Dendritic cell treated with granulocyte-macrophage colony-stimulating factor and Interleukin-4, amounts not matched to agents 40 ng/mL and 50 ng/mL, for 4 days (primary cell): ENCODE data around the gene CA10.

Source experiments
- H3K27ac Mint-ChIP-seq: one replicate; pipeline ENCODE4 v1.8.0; 2022; ENCODE audit warnings: mild to moderate bottlenecking, mixed read lengths
- H3K27me3 Mint-ChIP-seq: one replicate; pipeline ENCODE4 v1.8.0; 2022; ENCODE audit warnings: mild to moderate bottlenecking, mixed read lengths
- H3K36me3 Mint-ChIP-seq: one replicate; pipeline ENCODE4 v1.8.0; 2022; ENCODE audit warnings: low read depth, mixed read lengths
- H3K4me1 Mint-ChIP-seq: one replicate; pipeline ENCODE4 v1.8.0; 2022; ENCODE audit warnings: low read depth, mixed read lengths
- H3K4me3 Mint-ChIP-seq: one replicate; pipeline ENCODE4 v1.8.0; 2022; ENCODE audit warnings: mild to moderate bottlenecking, moderate library complexity, mixed read lengths
- H3K9me3 Mint-ChIP-seq: one replicate; pipeline ENCODE4 v1.8.0; 2022; ENCODE audit warnings: mixed read lengths
- intact Hi-C: fragments of 100-400 bp; cut with micrococcal nuclease; formaldehyde crosslinking; loops from one replicate; pipeline ENCODE4 v1.15.0; 2022

Gene CA10

DNA sequence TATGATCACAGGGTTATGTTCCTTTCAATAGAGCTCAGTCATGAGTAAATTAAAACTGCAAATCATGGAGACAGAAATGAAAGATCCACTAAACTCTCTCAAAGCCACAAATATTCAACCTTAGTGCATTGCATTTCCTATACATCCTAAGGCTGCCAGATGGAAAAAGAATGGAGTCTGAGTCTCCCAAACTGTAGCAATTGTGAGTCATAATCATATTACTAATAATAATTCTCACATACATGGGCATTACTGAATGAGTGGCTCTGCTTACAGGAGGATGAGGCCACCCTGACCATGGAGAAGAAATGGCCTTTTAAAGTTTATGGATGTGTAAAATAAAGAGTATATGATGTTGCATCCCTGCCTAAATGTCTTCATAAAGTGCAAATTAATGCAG is 3.2 kb downstream of the CA10 start:
- no peaks in the 10 kb centered on the region for H3K4me1 Mint-ChIP-seq
- no peaks in the 10 kb centered on the region for H3K9me3 Mint-ChIP-seq
- H3K27ac Mint-ChIP-seq, result no peak overlapping the region
- peaks cover 47% of the 10 kb centered on the region for H3K27me3 Mint-ChIP-seq
- no peaks in the 10 kb centered on the region for H3K36me3 Mint-ChIP-seq
- intact Hi-C loops, result no loop called here
- H3K4me3 Mint-ChIP-seq, result no peak overlapping the region

DNA sequence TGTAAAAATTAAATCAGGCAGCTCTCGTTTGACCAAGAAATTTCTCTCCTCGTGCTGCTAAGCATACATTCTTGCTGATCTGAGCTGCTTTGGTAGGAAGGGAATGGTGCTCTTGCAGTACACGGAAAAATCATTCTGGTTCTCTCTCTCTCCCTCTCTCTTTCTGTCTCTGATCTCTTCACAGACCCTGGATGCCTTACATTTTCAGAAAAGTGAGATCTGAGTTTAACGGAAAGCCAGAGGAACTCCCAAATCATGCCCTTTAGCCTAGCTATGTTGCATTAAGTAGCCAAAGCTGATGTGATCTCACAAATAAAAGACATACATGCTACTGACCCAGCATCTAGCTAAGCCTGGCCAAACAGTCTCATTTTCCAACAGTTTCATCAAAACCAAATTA is 4.0 kb downstream of the CA10 start:
- Mint-ChIP-seq H3K27me3 (peaks cover 38% of the 10 kb centered on the region), H3K4me1 (no peaks in the 10 kb centered on the region), H3K36me3 (no peaks in the 10 kb centered on the region), H3K4me3 (no peak overlapping the region), H3K27ac (no peak overlapping the region), H3K9me3 (no peaks in the 10 kb centered on the region)
- intact Hi-C loops, result no loop called here

DNA sequence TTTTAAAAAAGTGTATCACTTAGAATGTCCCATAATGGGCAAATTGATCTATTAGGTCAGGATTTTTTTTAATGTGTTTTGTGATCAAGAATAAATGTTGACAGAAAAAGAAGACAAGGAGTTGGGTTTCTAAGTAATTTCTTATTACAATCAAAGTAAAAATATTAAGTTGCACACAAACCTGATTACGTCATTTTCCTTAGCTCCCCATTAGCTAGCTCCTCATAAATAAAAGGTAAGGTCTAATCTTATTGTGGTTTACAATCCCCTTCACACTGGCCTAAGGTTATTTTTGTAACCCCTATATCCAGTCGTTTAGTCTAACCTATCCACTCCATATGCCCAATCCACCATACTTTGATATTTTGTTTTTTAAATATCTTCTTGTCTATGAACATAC is 7.6 kb downstream of the CA10 start:
- intact Hi-C loops, result no loop called here
- H3K4me1 Mint-ChIP-seq, result no peaks in the 10 kb centered on the region
- no peaks in the 10 kb centered on the region for H3K36me3 Mint-ChIP-seq
- no peak overlapping the region for H3K4me3 Mint-ChIP-seq
- no peaks in the 10 kb centered on the region for H3K9me3 Mint-ChIP-seq
- peaks cover 6% of the 10 kb centered on the region for H3K27me3 Mint-ChIP-seq
- H3K27ac Mint-ChIP-seq, result no peak overlapping the region

DNA sequence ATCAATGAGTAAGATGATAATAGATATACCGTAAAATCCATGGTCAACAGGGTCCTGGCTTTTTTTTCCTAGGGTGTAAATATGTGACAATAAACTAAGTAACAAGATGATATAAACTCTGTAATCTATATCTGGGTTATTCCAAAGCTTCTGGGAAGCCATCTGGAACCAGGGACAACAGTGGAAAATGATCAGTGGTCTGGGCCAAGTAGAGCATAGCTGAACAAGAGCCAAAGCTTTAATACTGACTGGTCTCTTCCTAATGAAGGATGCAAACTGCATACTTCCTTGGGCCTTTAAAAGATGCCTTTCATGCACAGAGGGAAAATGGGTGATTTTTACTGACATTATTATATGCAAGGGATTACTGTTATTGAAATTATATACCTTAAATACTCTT is 8.9 kb downstream of the CA10 start:
- intact Hi-C loops, result no loop called here
- Mint-ChIP-seq H3K4me3 (no peak overlapping the region), H3K36me3 (no peaks in the 10 kb centered on the region), H3K27me3 (peaks cover 3% of the 10 kb centered on the region), H3K4me1 (no peaks in the 10 kb centered on the region), H3K9me3 (no peaks in the 10 kb centered on the region), H3K27ac (no peak overlapping the region)

DNA sequence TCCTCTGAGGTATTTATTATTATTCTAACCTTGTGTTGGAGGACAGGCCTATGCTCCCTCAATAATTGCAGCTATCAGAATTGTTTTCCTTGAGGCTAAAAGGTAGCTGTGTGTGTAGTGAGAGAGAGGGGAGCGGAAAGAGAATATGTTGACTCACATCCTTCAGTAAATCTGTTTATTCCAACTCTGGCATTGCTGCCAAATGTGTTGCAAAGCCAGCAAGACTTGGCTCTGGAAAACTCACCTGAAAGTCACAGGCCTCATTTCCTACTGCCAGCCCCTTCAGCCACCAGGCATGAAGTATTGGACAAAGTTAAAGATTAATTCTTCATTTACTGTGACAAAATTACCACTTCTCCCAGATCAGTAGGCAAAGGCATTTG is 9.6 kb downstream of the CA10 start:
- Mint-ChIP-seq H3K4me1 (no peaks in the 10 kb centered on the region), H3K4me3 (no peak overlapping the region), H3K27ac (no peak overlapping the region), H3K27me3 (no peaks in the 10 kb centered on the region), H3K36me3 (no peaks in the 10 kb centered on the region), H3K9me3 (no peaks in the 10 kb centered on the region)
- intact Hi-C loops, result no loop called here

DNA sequence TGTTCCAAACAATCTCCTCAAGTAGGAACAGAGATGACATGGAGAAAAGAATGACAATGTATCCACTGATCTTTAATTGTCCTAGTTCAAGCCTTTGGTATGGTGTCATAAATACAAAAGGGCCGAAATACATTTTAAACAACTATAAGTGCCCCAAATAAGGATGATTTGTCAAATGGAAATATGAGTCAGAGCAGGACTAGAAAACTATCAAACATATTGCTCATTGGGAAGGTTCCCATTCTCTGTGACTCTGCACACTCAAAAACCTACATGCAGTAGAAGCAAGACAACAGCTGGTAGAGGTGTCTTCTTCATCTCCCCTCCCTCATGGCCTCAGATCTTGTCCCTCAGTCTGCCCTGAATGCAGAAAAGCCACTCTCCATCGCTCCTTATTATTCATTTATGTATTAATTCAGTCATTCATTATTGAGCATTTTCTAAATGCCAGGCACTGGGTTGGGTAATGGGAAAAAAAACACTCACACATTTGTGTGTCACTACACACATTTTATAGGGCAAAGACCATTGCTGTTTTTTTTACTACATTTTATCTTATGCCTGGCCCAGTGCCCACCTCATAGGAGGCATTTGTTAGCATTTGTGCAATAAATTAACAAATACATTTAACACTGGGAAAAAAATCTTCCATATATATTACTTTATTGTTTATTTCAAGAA is 10.1 kb downstream of the CA10 start:
- H3K4me3 Mint-ChIP-seq, result no peak overlapping the region
- H3K9me3 Mint-ChIP-seq, result no peaks in the 10 kb centered on the region
- H3K27me3 Mint-ChIP-seq, result no peaks in the 10 kb centered on the region
- intact Hi-C loops, result no loop called here
- no peaks in the 10 kb centered on the region for H3K36me3 Mint-ChIP-seq
- H3K27ac Mint-ChIP-seq, result no peak overlapping the region
- no peaks in the 10 kb centered on the region for H3K4me1 Mint-ChIP-seq

DNA sequence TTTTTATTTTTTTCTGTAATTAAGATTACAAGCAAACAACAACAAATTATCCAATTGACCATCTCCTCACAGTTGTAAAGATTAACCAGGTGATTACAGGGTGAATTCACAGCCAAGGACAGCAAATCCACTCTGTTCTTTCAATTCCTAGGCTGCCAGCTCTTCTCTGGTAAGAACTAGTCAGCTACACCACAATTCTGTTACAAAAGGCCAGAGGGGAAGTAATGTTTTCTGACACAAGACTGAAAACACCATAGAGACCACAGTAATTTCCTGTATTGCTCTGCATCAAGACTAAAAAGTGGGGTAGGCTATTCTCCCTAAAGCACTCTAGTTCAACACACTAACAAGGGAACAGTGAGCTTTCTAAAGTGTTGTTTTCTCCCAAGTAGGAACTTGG is 10.6 kb downstream of the CA10 start:
- H3K4me3 Mint-ChIP-seq, result no peak overlapping the region
- no peaks in the 10 kb centered on the region for H3K4me1 Mint-ChIP-seq
- no peaks in the 10 kb centered on the region for H3K27me3 Mint-ChIP-seq
- intact Hi-C loops, result no loop called here
- no peak overlapping the region for H3K27ac Mint-ChIP-seq
- H3K9me3 Mint-ChIP-seq, result no peaks in the 10 kb centered on the region
- no peaks in the 10 kb centered on the region for H3K36me3 Mint-ChIP-seq

DNA sequence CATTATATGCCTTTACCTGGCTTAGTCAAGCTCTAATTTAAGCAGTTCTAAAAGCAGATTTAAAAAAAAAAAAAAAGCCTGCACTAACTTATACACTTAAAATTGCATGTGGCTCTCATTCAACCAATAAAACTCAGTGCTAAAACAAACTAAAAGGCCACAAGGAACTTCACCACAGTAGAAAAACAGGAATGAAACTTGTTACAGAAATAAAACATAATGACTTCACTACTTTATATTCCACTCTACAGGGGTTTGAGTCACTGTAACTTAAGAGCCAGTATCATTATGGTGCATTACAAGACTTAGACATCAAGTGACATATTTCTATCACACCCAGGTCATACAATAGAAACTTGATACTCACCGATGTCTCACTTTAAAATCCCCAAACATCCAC is 11.1 kb downstream of the CA10 start:
- H3K27ac Mint-ChIP-seq, result no peak overlapping the region
- no peak overlapping the region for H3K4me3 Mint-ChIP-seq
- no peaks in the 10 kb centered on the region for H3K36me3 Mint-ChIP-seq
- no peaks in the 10 kb centered on the region for H3K4me1 Mint-ChIP-seq
- intact Hi-C loops, result no loop called here
- no peaks in the 10 kb centered on the region for H3K9me3 Mint-ChIP-seq
- no peaks in the 10 kb centered on the region for H3K27me3 Mint-ChIP-seq

DNA sequence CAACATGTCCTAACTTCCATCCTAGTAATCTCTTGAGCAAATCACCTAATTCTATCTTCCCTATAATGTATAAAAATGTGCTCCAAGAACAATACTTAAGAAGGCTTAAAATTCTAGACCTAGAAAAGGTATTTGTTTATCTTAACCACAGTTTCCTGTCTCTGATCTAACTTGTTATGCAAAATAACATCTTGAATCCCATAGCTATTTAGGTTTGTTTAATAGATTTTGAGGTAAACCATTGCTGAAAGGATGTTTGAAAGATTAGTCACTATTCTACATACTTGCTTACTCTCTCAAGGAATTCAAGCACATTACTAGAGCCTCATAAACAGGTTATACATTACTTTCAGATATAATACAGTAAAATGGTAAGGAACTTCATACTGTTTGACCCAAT is 13.0 kb downstream of the CA10 start:
- no peak overlapping the region for H3K4me3 Mint-ChIP-seq
- H3K9me3 Mint-ChIP-seq, result no peaks in the 10 kb centered on the region
- H3K27ac Mint-ChIP-seq, result no peak overlapping the region
- H3K4me1 Mint-ChIP-seq, result no peaks in the 10 kb centered on the region
- H3K36me3 Mint-ChIP-seq, result no peaks in the 10 kb centered on the region
- intact Hi-C loops, result no loop called here
- no peaks in the 10 kb centered on the region for H3K27me3 Mint-ChIP-seq

DNA sequence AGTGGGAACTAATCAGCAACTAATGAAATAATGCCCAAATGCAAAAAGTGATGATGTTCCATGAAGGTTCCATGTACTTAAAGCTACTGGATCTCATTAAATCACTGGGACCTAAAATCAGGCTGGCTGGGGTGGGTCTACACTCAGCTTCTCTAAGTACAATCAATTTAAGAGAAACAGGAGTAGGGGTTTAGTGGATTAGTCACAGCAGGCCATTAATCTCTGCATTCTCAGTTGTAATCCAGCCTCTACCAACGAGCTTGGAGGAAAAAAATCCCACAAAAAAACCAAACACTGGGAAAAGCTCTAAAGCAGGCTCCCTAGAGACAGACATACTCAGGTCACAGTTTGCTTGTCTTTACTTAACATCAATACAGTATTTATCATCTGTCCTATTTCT is 15.0 kb downstream of the CA10 start:
- Mint-ChIP-seq H3K4me1 (no peaks in the 10 kb centered on the region), H3K27ac (no peak overlapping the region), H3K9me3 (no peaks in the 10 kb centered on the region), H3K36me3 (no peaks in the 10 kb centered on the region), H3K27me3 (no peaks in the 10 kb centered on the region), H3K4me3 (no peak overlapping the region)
- intact Hi-C loops, result no loop called here

DNA sequence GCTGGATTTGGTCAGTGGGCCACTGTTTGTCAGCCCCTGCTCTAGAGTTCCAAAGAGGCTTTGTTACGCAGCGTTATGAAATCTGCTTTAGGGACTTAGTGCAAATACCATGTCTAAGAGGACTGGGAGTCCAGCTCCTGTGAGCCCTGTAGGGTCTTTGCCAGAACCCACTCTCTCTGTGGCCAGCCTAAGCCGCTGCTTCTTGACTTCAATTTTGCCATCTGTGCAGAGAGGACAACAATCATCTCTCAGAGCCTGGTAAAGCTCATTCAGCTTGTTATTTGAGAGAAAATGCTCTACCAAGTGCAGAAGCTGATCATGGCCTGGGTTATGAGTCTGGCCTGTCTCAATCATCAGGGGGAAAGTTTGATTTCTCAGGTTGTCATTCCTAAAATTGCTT is 17.9 kb downstream of the CA10 start:
- H3K9me3 Mint-ChIP-seq, result no peaks in the 10 kb centered on the region
- no peaks in the 10 kb centered on the region for H3K36me3 Mint-ChIP-seq
- intact Hi-C loops, result no loop called here
- H3K4me3 Mint-ChIP-seq, result no peak overlapping the region
- H3K27ac Mint-ChIP-seq, result no peak overlapping the region
- no peaks in the 10 kb centered on the region for H3K27me3 Mint-ChIP-seq
- H3K4me1 Mint-ChIP-seq, result no peaks in the 10 kb centered on the region

DNA sequence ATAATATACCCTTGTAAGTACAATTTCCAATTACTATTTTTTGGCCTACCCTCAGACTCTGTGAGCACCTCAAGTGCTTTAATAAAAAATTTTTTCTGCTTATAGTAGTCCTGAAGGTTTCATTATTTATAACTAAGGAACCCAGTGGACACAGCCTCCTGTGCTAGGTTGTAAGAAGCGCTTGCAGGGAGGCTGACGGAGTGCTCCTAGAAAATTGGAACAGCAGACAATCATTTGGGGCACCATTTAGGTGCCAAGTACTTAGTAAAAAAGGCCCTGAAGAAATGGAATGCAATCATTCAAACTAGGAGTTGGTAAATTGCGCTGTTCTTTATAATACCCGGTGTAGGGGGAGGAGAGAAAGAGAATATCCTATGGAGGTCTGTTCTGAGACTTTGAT is 19.8 kb downstream of the CA10 start:
- Mint-ChIP-seq H3K4me3 (no peak overlapping the region), H3K4me1 (no peaks in the 10 kb centered on the region), H3K27ac (no peak overlapping the region), H3K36me3 (no peaks in the 10 kb centered on the region), H3K27me3 (no peaks in the 10 kb centered on the region), H3K9me3 (no peaks in the 10 kb centered on the region)
- intact Hi-C loops, result no loop called here

DNA sequence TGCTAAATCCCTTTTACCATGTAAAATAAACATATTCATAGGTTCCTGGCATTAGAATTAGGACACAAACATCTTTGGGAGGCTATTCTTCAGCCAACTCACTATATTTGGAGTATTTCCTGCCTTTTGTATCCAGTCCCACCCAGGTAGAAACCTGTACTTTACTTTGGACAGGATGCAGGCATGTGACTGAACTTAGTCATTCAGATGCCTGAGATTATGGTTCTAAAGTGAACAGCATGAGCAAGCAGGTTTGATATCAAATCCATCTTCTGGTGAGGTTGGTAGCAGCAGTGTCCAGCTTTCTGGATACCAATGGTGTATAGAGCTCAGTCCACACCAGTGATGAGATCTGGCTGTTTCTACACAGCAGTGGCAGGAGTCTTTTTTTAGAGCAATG is 20.2 kb downstream of the CA10 start:
- no peaks in the 10 kb centered on the region for H3K27me3 Mint-ChIP-seq

DNA sequence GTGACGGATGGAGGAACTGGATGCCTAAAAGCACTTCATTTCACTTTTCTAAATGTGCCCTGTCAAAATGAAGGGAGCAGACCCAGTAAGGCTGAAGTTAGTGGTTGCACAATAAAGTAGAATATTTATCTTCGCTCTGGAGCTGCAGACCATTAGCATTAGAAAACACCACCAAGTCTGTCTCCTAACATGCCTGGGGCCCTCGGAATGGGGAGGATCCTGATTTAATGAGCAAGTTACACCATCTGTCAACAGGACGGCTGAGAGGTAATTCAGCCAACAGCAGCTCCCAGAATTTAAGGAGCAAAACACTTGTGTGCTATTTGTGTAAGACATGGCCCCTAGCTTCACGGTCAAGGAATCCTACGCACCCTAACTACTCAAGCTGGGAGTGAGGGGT is 22.3 kb downstream of the CA10 start:
- no peak overlapping the region for H3K4me3 Mint-ChIP-seq
- H3K27ac Mint-ChIP-seq, result no peak overlapping the region
- no peaks in the 10 kb centered on the region for H3K4me1 Mint-ChIP-seq
- intact Hi-C loops, result no loop called here
- H3K36me3 Mint-ChIP-seq, result no peaks in the 10 kb centered on the region
- H3K27me3 Mint-ChIP-seq, result no peaks in the 10 kb centered on the region
- H3K9me3 Mint-ChIP-seq, result no peaks in the 10 kb centered on the region

More for the DNA sequence above, 20.2 kb downstream of the CA10 start:
- H3K27ac Mint-ChIP-seq, result no peak overlapping the region
- no peak overlapping the region for H3K4me3 Mint-ChIP-seq
- H3K9me3 Mint-ChIP-seq, result no peaks in the 10 kb centered on the region
- no peaks in the 10 kb centered on the region for H3K4me1 Mint-ChIP-seq
- intact Hi-C loops, result no loop called here
- no peaks in the 10 kb centered on the region for H3K36me3 Mint-ChIP-seq

DNA sequence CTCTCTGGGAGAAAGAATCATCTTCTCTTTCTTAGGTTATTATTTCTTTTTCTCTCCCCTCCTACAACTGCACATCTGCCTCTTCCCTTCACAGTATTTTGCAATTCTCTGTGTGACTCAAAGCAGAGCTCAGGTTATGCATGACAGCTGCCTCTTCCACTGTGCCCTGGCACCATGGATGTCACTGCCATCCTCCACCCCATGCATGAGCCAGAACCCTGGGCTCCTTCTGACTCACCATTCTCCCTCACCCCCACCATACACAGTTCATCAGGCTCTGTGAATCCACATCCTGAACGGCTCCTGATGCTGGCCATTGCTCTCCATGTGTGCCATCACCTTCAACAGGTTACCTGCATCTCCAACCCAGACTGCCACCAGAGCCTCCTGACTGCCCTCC is 23.9 kb downstream of the CA10 start:
- Mint-ChIP-seq H3K27me3 (no peaks in the 10 kb centered on the region), H3K36me3 (no peaks in the 10 kb centered on the region), H3K27ac (no peak overlapping the region), H3K4me3 (no peak overlapping the region), H3K4me1 (no peaks in the 10 kb centered on the region), H3K9me3 (no peaks in the 10 kb centered on the region)
- intact Hi-C loops, result no loop called here
